ENCODE results near the gene PPT1.

- peak in 1 of 3 experiments; percentile 2 for TF ChIP-seq CTCF (optimal IDR thresholded peaks at IDR 0.05 in 1 of 3, IDR thresholded peaks at IDR 0.05 in 1 of 3, conservative IDR thresholded peaks at IDR 0.05 in 1 of 3; ENCODE audit: extremely low read depth in 1 of 3, insufficient read depth in 2 of 3, low read length in 3 of 3)
- TF ChIP-seq EZH2 (IDR thresholded peaks at IDR 0.05; ENCODE audit: low read length): no peak
Observed at GRCh38 chr1:40096977-40097782, at the start of gene PPT1.

All from keratinocyte (primary cell).